ENCODE results near the gene WFIKKN2.

Gene WFIKKN2

GRCh38 chr17:50835301-50836234 is at the start of gene WFIKKN2:
Gene WFIKKN2, plus strand, starts transcription at chr17:50835586. Its CDS starts 352 bp downstream, at chr17:50835938.
- in situ Hi-C loops (cut with HindIII; ENCODE audit: low sequenced_read_pairs): no loop called here

DNA sequence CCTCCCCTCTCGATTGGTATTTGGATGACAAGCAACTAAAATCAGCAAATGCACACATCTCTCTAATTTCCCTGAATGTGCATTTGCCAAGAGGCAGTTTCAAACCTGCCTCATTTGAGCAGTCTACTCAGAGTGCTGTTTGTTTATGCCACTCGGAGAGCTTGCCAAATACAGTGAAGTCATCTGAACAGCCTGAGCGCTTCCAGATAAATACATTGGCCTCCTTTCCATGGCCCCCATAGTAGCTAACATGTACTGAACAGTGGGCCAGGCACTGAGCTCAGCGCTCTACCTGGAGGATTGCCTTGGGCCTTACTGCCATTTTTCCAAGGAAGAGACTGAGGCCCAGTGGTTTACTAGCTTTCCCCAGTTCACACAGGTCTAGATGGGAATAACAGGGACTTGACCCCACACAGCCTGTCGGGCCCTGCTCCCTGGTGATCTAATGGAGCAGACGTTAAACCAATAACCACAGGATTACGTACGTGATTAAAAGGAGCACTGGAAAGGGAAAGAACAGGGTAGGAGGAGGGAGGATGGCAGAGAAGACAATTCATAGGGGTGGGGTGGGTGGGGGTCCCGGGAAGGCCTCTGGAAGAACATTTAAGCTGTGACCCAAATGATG is 49.3 kb upstream of the WFIKKN2 start:
- in situ Hi-C loops (cut with HindIII; ENCODE audit: low sequenced_read_pairs): no loop called here

- in situ Hi-C loops (cut with HindIII; ENCODE audit: low sequenced_read_pairs): no loop called here
These were observed 48.3 kb upstream of the WFIKKN2 start for GRCh38 chr17:50787106-50787505.

GRCh38 chr17:50790618-50791017 is 44.8 kb upstream of the WFIKKN2 start:
- in situ Hi-C loops (cut with HindIII; ENCODE audit: low sequenced_read_pairs): no loop called here

GRCh38 chr17:50792132-50792531 is 43.3 kb upstream of the WFIKKN2 start:
- in situ Hi-C loops (cut with HindIII; ENCODE audit: low sequenced_read_pairs): no loop called here

GRCh38 chr17:50793007-50793406 is 42.4 kb upstream of the WFIKKN2 start:
- in situ Hi-C loops (cut with HindIII; ENCODE audit: low sequenced_read_pairs): no loop called here

DNA sequence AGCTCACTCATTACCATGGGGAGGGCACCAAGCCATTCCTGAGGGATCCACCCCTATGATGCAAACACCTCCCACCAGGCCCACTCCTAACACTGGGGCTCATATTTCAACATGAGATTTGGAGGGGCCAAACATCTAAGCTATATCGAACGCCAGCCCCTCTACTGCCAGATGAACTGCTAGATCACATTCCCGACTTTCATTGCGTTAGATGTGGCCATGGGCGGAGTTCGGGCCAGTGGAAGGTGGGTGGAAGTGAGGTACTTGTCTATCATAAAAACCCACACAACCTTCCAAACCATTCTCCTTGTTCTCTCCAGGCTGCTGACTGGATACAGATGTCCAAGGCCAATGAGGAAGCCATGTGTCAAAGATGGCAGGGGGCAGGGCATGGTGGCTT is 41.0 kb upstream of the WFIKKN2 start:
- in situ Hi-C loops (cut with HindIII; ENCODE audit: low sequenced_read_pairs): no loop called here

GRCh38 chr17:50797135-50797810 is 38.1 kb upstream of the WFIKKN2 start:
- in situ Hi-C loops (cut with HindIII; ENCODE audit: low sequenced_read_pairs): no loop called here

DNA sequence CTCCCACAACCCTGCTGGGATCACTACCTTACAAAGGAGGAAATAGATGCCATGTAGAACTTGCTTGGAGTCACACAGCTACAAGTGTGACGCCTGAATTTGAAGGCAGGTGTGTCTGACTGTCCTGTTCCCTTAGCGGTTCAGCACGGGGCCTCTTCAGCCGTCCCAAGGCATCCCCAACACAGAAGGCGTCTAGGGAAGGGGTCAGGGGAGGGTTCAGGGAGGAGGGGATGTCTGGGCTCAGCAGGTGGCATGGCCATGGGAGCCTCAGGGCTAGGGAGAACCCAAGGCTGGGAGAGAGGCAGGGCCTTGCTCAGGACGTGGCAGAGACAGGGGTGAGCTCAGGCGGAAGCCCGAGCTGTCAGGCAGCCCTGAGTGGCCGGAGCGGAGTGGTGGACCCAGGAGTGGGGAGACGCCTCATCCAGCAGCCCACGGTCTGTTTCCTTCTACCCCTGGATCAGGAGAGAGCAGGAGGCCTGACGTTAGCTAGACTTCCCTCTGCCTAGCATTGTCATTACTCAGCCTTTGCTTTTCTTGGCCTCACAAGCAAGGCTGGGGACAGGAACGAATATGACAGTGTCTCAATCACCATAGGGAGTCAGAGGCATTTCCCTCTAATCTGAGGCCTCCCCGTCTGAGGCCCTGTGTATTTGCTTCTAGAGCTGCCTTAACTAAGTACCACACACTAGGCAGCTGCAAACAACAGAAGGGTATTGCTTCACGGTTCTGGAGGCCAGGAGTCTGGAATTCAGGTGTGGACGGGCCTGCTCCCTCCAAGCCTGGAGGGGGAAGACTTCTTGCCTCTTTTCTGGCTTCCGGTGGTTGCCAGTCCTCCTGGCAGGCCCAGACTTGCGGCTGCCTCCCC is 36.7 kb upstream of the WFIKKN2 start:
- in situ Hi-C loops (cut with HindIII; ENCODE audit: low sequenced_read_pairs): no loop called here

DNA sequence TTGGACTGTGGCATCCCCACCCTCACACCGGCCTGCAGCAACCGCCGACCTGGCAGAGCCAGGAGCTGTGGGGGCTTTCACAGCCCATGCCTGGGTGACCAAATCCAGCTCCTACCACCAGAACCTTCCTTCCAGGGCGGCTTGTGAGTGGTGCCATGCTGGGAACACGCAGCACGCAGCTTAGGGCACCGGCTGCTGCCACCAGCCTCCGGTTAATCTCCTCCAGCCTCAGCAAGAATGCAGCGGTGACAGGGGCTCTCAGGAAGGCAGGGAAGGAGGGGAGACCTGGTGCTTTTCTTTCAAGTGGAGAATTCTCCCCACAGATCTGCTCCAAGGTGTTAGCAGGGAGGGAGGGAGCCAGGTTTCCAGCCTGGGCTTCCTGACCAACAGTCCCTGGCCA is 35.8 kb upstream of the WFIKKN2 start:
- in situ Hi-C loops (cut with HindIII; ENCODE audit: low sequenced_read_pairs): no loop called here

DNA sequence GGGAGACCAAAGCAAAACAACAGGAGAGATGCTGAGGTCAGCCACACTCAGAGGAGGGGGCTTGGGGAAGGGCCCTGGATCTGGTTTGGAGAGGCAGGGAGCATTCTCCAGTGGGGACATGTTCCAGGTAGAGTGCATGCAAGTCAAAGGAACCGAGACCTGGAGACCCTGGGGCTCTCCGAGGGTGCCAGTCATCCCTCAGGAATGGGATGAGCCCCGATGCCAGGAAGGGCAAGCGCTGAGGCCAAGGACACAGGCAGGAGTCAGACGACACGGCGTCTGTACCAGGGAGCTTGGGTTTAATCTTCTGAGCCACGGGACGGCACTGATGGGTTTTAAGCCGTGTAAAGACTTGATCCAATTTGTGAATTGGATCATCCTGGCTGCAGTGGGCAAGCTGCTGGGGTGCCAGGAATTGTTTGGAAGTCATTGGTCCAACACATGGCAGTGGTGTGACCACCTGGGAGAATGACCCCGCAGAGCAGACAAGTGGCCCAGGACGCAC is 35.1 kb upstream of the WFIKKN2 start:
- in situ Hi-C loops (cut with HindIII; ENCODE audit: low sequenced_read_pairs): loop anchor here (5.0 kb wide), 1 partner anchor 47 kb away; no protein-coding TSS in a partner anchor

DNA sequence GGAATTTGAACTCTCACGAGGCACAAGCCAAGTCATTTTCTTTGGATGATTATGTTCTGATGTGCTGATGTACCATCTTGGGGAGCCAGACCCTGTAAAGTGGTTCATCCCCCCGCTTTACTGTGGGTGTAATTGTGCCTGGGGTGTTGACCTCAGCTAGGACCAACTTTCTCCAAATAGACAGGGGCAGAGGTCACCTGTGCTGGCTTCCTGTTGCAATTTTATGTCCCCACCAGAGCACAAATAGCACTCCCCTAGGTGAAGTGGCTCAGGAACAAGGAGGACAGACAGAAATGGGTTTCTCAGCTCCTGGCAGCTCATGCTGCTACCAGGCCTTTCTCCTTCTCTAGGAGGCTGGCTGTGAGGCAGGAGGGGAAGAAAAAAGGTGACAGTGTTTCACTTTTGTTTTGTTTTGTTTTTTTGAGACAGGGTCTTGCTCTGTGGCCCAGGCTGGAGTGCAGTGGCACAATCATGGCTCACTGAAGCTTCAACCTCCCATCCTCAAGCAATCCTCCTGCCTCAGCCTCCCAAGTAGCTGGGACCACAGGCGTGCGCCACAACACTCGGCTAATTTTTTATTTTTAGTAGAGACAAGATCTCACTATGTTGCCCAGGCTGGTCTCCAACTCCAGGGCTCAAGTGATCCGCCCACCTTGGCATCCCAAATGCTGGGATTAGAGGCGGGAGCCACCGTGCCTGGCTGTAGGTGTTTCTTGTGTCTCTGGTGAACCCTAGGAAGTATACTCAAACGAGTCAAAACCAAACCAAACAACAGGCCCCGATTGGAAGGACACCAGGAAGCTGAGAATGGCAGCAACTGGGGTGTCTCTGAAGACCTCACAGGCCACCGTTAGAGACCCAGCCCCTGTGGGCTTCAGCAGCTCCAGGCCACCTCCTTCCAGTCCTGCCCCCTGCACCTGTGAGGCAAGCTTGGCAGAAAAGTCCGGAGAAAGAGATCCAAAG is 32.5 kb upstream of the WFIKKN2 start:
- in situ Hi-C loops (cut with HindIII; ENCODE audit: low sequenced_read_pairs): loop anchor here (5.0 kb wide), 1 partner anchor 44 kb away; no protein-coding TSS in a partner anchor

DNA sequence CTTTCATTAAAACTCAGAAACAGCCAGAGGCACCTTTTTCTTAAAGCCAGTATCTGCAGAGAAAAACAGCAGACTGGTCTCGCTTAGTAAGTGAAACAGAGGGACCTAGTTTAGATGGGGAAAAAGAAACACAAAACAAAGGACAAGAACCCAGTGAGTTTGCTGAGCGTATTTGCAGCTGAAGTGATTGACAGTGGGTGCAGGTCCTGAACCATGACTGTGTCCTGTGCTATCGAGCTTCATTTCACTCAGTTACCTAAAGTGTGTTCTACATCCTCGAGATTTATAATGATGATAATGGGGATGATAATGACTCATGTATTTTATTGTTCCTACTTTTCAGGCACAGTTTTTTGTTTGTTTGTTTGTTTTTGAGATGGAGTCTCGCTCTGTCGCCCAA is 31.7 kb upstream of the WFIKKN2 start:
- in situ Hi-C loops (cut with HindIII; ENCODE audit: low sequenced_read_pairs): loop anchor here (5.0 kb wide), 1 partner anchor 44 kb away; no protein-coding TSS in a partner anchor

GRCh38 chr17:50804749-50805475 is 30.5 kb upstream of the WFIKKN2 start:
- in situ Hi-C loops (cut with HindIII; ENCODE audit: low sequenced_read_pairs): loop anchor here (5.0 kb wide), 1 partner anchor 42 kb away; no protein-coding TSS in a partner anchor

- in situ Hi-C loops (cut with HindIII; ENCODE audit: low sequenced_read_pairs): no loop called here
These were observed 29.9 kb upstream of the WFIKKN2 start for GRCh38 chr17:50805486-50805885.

GRCh38 chr17:50806141-50806643 is 29.2 kb upstream of the WFIKKN2 start:
- in situ Hi-C loops (cut with HindIII; ENCODE audit: low sequenced_read_pairs): no loop called here

DNA sequence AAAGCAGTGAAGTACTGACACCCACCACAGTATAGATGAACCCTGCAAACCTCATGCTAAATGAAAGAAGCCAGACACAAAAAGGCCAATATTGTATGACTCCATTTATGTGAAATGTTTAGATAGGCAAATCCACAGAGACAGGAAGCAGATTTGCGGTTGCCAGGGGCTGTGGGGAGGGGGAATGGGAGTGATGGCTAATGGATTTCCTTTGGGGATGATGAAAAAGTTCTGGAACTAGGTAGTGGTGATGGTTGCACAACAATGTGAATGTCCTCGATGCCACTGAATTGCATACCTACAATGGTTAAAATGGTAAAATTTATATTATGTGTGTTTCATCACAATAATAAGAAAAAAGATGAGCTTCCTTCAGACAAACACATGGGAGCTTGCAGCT is 28.4 kb upstream of the WFIKKN2 start:
- in situ Hi-C loops (cut with HindIII; ENCODE audit: low sequenced_read_pairs): no loop called here

DNA sequence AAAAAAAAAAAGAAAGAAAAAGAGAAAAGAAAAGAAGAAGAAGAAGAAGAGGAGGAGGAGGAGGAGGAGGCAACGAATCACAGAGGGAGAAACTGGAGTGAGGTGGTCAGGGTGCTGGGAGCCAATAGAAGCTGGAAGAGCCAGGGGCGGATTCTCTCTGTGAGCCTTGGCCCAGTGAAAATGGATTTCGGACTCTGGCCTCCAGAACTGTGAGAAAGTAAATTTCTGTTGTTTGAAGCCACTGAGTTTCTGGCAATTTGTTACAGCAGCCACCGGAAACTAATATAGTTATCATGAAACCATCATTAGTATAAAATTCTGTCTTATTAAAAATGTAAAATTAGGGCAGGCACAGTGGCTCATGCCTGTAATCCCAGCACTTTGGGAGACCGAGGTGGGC is 27.7 kb upstream of the WFIKKN2 start:
- in situ Hi-C loops (cut with HindIII; ENCODE audit: low sequenced_read_pairs): no loop called here
